Sigmoid colon (tissue), 7 donors: ENCODE data around the gene BLTP3B. TPM values are rescaled to one million over a fixed set of nuclear protein-coding genes. Genes with fewer than 3 reads are reported as not detected.

Source experiments
- DNase-seq: peaks from one replicate; pipeline ENCODE4 v3.0.0-alpha.2; 2019
- H3K27ac ChIP-seq, 4 donors: fragments of 200-600 bp; sonication (generic); one replicate each; pipeline ENCODE4 v1.5.1; 2016 to 2019; ENCODE audit warnings: mild to moderate bottlenecking in 1 of 4
- H3K27me3 ChIP-seq, 3 donors: fragments of 200-600 bp; sonication (generic); one replicate each; pipeline ENCODE4 v1.5.1; 2019; ENCODE audit warnings: mild to moderate bottlenecking in 1 of 3
- H3K36me3 ChIP-seq, 4 donors: fragments of 200-600 bp; sonication (generic); one replicate each; pipeline ENCODE4 v1.5.1; 2016 to 2019
- H3K4me1 ChIP-seq, 4 donors: fragments of 200-600 bp; sonication (generic); one replicate each; pipeline ENCODE4 v1.5.1; 2017 to 2019
- H3K4me3 ChIP-seq, 4 donors: fragments of 200-600 bp; sonication (generic); one replicate each; pipeline ENCODE4 v1.5.1; 2017 to 2019; ENCODE audit warnings: mild to moderate bottlenecking in 2 of 4, moderate library complexity in 1 of 4
- H3K9me3 ChIP-seq, 4 donors: fragments of 200-600 bp in 3 of 4; sonication (generic) in 3 of 4; one replicate each; pipeline versions ENCODE4 v1.5.1 to v1.6.1; 2013 to 2019
- CTCF ChIP-seq, 4 experiments: fragments of 450-650 bp in 3 of 4; fragments of 200-600 bp in 1 of 4; IDR thresholded peaks; one replicate each; pipeline ENCODE4 v1.5.1; 2016 to 2019; ENCODE audit warnings: antibody characterized with exemption in 4 of 4, mild to moderate bottlenecking in 3 of 4, moderate library complexity in 2 of 4
- EP300 ChIP-seq, 4 donors: sonication (generic); formaldehyde crosslinking; IDR thresholded peaks; one replicate each; pipeline ENCODE4 v1.6.1; 2017; ENCODE audit warnings: antibody characterized with exemption in 4 of 4
- POLR2A ChIP-seq, 2 donors: fragments of 450-650 bp; IDR thresholded peaks; one replicate each; pipeline ENCODE4 v1.6.1; 2016; ENCODE audit warnings: antibody characterized with exemption in 2 of 2, mild to moderate bottlenecking in 2 of 2, moderate library complexity in 2 of 2
- POLR2AphosphoS5 ChIP-seq, 4 donors: sonication (generic); formaldehyde crosslinking; IDR thresholded peaks; one replicate each; pipeline ENCODE4 v1.6.1; 2017; ENCODE audit warnings: antibody characterized with exemption in 4 of 4
- WGBS, 2 donors: extraction: QIAGEN DNeasy Blood & Tissue Kit; methylation state at CpG; one replicate each; pipeline ENCODE4 v1.1.7; 2013; 5-methylcytosine and 5-hydroxymethylcytosine counted together
- intact Hi-C: fragments of 100-400 bp; cut with DNase I; formaldehyde crosslinking; loops from one replicate; pipeline ENCODE4 v1.15.1; 2023
- polyA plus RNA-seq, 3 donors: library from polyadenylated mRNA; stranded (reverse); fragments of 200-250 nt; gene quantifications; one replicate each; pipeline ENCODE4 v1.2.3, GENCODE V29; 2013
- total RNA-seq, 4 donors: library from RNA; depleted of rRNA; stranded (reverse); fragments of >200 nt; gene quantifications; one replicate each; pipeline ENCODE4 v1.1.0, GENCODE V29; 2016
- donor health status: healthy with polysubstance abuse.
- donor health status: Bipolar disorder and iron deficiency.
- donor health status: healthy.

BLTP3B gene
- total and polyA plus RNA-seq, 7 donors: 6.0 to 41.7 (median 33.3) TPM

GRCh38 chr12:100166232-100166631 is 23.6 kb upstream of the BLTP3B start:
- intact Hi-C loops: no loop called here
- H3K27ac ChIP-seq: no peak overlapping the region

GRCh38 chr12:100165356-100165755 is 22.7 kb upstream of the BLTP3B start:
- DNase-seq: no peak
- TF ChIP-seq CTCF (IDR thresholded peaks at IDR 0.05) (no peak), POLR2AphosphoS5 (IDR thresholded peaks at IDR 0.05) (no peak), POLR2A (IDR thresholded peaks at IDR 0.05) (no peak), EP300 (IDR thresholded peaks at IDR 0.05) (no peak)

More at GRCh38 chr12:100166232-100166631, 23.6 kb upstream of the BLTP3B start:
- TF ChIP-seq POLR2AphosphoS5 (IDR thresholded peaks at IDR 0.05): no peak
- no peak for TF ChIP-seq EP300 (IDR thresholded peaks at IDR 0.05)
- TF ChIP-seq POLR2A (IDR thresholded peaks at IDR 0.05): no peak
- H3K36me3 ChIP-seq: no peaks in the 10 kb centered on the region
- no peaks in the 10 kb centered on the region for H3K27me3 ChIP-seq
- H3K4me3 ChIP-seq: no peak overlapping the region
- H3K4me1 ChIP-seq: peaks cover 0 to 25% (median 24%) of the 10 kb centered on the region in 4 donors
- H3K9me3 ChIP-seq: no peaks in the 10 kb centered on the region
- WGBS, 2 donors: 95 to 96% methylated on average over 10 of the region's 10 CpGs
- no peak for DNase-seq

GRCh38 chr12:100164153-100164704 is 21.6 kb upstream of the BLTP3B start:
- DNase-seq: no peak
- H3K27me3 ChIP-seq: no peaks in the 10 kb centered on the region
- H3K4me3 ChIP-seq: peak overlapping the region in 3 of 4 donors; percentile 18 to 29 (median 23)
- peaks cover 0 to 12% (median 11%) of the 10 kb centered on the region in 4 donors for H3K4me1 ChIP-seq
- WGBS, 2 donors: 45 to 49% methylated on average over 7 of the region's 7 CpGs
- H3K36me3 ChIP-seq: no peaks in the 10 kb centered on the region
- no peaks in the 10 kb centered on the region for H3K9me3 ChIP-seq
- no peak overlapping the region for H3K27ac ChIP-seq
- intact Hi-C loops: loop anchor here (2.0 kb wide), 1 partner anchor 37 kb away; the partner anchor contains the start of gene ACTR6
- no peak for TF ChIP-seq EP300 (IDR thresholded peaks at IDR 0.05)
- no peak for TF ChIP-seq POLR2AphosphoS5 (IDR thresholded peaks at IDR 0.05)
- TF ChIP-seq POLR2A (IDR thresholded peaks at IDR 0.05): no peak
- no peak for TF ChIP-seq CTCF (IDR thresholded peaks at IDR 0.05)

More at GRCh38 chr12:100165356-100165755, 22.7 kb upstream of the BLTP3B start:
- H3K9me3 ChIP-seq: no peaks in the 10 kb centered on the region
- intact Hi-C loops: loop anchor here (2.0 kb wide), 1 partner anchor 35 kb away; the partner anchor contains the start of gene ACTR6
- H3K4me3 ChIP-seq: no peak overlapping the region
- no peak overlapping the region for H3K27ac ChIP-seq
- H3K4me1 ChIP-seq: peaks cover 0 to 16% (median 15%) of the 10 kb centered on the region in 4 donors
- H3K27me3 ChIP-seq: no peaks in the 10 kb centered on the region
- WGBS, 2 donors: 92 to 94% methylated on average over 3 of the region's 3 CpGs
- no peaks in the 10 kb centered on the region for H3K36me3 ChIP-seq

- Histone ChIP-seq H3K36me3 (no peaks in the 10 kb centered on the region), H3K4me1 (peaks cover 0 to 12% (median 11%) of the 10 kb centered on the region in 4 donors), H3K27ac (no peak overlapping the region), H3K9me3 (no peaks in the 10 kb centered on the region), H3K27me3 (no peaks in the 10 kb centered on the region), H3K4me3 (peak overlapping the region in 3 of 4 donors; percentile 18 to 29 (median 23))
- intact Hi-C loops: loop anchor here (2.0 kb wide), 1 partner anchor 37 kb away; the partner anchor contains the start of gene ACTR6
- peak in 1 of 4 experiments; percentile 8 for TF ChIP-seq CTCF (IDR thresholded peaks at IDR 0.05)
- TF ChIP-seq POLR2A (IDR thresholded peaks at IDR 0.05): no peak
- DNase-seq: peak; percentile 87
- 0 to 5% methylated on average over 16 of the region's 16 CpGs for WGBS, 2 donors
Measured at GRCh38 chr12:100163416-100164152, 20.9 kb upstream of the BLTP3B start.

GRCh38 chr12:100159391-100160104 is 16.9 kb upstream of the BLTP3B start:
- no peak overlapping the region for H3K4me3 ChIP-seq
- DNase-seq: no peak
- WGBS, 2 donors: 90 to 96% methylated on average over 9 of the region's 9 CpGs
- no peak overlapping the region for H3K27ac ChIP-seq
- TF ChIP-seq POLR2A (IDR thresholded peaks at IDR 0.05) (no peak), EP300 (IDR thresholded peaks at IDR 0.05) (no peak), POLR2AphosphoS5 (IDR thresholded peaks at IDR 0.05) (no peak), CTCF (IDR thresholded peaks at IDR 0.05) (no peak)
- no peaks in the 10 kb centered on the region for H3K36me3 ChIP-seq
- no peaks in the 10 kb centered on the region for H3K9me3 ChIP-seq
- H3K27me3 ChIP-seq: no peaks in the 10 kb centered on the region
- intact Hi-C loops: no loop called here
- H3K4me1 ChIP-seq: peaks cover 0 to 12% (median 11%) of the 10 kb centered on the region in 4 donors
